AG20443 (cell line): ENCODE data around the gene IQCK.
"Not testable (repeated sequence)": the region's sequence is repeated elsewhere in the genome, so short reads cannot be mapped to it uniquely, and the experiment has no call there.

Experiments
- DNase-seq: peaks from one replicate; pipeline ENCODE4 v3.0.0; 2012; ENCODE audit warnings: low spot score, mixed read lengths

The IQCK gene, protein sequence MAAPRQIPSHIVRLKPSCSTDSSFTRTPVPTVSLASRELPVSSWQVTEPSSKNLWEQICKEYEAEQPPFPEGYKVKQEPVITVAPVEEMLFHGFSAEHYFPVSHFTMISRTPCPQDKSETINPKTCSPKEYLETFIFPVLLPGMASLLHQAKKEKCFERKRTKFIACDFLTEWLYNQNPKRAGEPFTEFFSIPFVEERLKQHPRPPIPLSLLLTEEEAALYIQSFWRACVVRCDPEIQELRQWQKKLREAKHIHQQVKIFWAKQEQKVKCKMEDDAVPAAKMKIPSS

DNA sequence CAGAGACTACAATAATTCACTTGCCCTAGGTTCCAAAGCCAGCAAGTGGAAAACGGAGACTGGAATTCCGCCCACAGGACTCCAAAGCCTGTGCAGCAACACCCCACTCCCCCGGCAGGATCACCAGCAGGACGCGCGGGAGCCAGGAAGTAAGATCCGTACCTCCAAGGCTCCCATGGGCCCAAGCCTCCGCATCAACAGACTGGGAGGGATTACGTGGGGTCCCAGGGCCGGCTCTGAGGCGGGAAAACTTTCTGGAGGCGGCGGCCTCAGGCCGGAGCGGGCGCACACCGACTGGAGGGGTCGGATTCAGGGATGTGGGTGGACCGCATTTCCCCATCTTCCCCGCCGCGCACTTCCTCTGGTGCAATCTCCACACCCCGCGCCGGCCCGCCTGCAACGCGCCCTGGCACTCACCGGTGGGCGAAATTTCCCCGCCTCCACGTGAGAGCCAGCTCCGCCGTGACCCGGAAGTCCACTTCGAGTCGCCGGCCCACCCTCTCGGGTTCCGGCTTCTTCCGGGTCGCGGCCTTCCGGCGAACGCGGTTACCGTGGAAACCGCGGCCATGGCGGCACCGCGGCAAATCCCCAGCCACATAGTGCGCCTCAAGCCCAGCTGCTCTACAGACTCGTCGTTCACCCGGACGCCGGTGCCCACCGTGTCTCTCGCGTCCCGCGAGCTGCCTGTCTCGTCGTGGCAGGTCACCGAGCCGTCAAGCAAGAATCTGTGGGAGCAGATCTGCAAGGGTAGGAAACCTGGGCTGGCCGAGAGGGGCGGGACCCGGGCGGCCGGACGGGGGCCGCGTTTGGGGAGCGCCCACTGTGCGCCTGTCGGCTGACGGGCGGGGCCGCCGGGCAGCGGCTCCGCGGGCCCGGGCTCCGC is at the start of gene IQCK, which contains the start of gene KNOP1:
Gene IQCK (plus strand): TSS at position 531 of the 883 bp plus-strand sequence. CDS start 36 bp downstream, at position 567.
Gene KNOP1 (minus strand): TSS at position 487 of the 883 bp plus-strand sequence. CDS start 3,192 bp downstream, outside the sequence.
- DNase-seq: peak; percentile 98

DNA sequence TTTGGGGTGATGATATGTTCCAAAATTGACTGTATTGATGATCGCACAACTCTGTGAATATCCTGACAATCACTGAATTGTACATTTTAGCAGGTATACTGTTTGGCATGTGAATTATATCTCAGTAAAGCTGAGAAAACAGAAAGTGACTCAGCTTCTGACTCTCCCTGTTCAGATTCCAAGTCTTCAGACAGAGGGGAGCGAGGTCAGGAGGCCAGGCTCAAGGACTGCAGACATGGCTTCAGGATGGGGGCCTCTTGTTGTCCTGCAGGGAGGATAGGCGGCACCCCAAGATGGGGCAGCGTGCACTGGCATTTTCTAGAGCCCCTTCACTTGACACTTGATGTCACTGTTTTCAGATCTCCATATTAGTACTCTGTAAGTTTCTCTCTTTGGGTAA is 45.7 kb upstream of the IQCK start:
- DNase-seq: no peak

DNA sequence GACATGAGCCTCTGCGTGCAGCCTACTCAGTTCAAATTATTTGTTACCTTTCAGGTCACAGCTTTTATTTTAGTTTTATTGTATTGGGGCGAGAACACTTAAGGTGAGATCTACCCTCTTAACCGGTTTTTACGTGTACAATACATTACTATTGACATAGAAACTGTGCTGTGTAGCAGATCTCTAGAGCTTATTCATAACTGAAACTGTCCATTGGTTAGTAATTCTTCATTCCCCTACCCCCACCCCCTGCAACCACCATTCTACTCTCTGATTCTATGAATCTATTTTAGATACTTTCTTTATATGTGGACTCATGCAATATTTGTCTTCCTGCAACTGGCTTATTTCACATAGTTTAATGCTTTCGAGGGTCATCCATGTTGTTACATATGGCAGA is 43.6 kb upstream of the IQCK start:
- DNase-seq: no peak

DNA sequence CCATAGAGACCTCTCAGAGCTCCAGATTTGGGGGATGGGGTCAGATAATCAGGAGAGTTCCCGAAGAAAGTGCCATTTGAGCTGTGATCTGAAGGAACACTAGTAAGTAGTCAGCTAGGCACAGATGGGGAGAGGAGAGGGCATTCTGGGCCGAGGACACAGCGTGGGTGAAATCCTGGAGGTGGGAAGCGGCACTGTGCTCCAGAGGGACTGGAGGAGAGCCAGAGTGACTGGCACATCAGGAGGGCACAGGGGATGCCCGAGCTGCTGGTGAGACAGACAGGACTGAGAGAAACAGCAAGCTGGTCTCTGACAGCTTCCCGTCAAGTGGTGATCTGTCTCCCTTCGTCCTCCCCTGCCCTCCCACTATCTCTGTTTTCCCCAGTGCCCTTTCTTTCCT is 40.7 kb upstream of the IQCK start:
- no peak for DNase-seq

DNA sequence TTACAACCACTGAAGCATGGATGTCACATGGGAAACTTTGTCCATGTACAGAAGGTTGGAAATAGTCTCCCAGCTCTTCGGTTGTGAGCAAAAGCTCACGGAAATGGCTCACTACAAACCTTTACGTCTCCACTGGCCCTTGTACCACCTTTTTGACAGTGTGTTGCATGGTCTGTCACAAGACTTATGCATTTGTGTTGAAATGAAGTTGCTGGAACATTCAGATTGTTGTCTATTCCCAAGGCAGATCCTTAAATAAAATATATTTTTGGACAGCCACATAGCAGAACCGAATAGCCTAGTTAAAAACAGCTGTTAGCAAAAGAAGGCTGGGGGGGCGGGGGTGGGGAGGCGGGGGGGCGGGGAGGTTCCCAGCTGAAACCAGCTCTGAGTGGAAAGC is 39.3 kb upstream of the IQCK start:
- DNase-seq: no peak

DNA sequence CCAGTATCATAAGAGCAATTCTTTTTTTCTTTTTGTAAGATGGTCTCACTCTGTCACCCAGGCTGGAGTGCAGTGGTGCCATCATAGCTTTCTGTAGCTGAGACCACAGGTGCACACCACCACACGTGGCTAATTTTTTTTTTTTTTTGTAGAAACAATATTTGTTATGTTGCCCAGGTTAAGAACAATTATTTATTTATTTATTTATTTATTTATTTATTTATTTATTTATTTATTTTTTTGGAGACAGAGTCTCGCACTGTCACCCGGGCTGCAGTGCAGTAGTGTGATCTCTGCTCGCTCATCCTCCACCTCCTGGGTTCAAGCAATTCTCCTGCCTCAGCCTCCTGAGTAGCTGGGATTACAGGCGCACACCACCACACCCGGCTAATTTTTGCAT is 38.8 kb upstream of the IQCK start:
- not testable (repeated sequence) for DNase-seq

DNA sequence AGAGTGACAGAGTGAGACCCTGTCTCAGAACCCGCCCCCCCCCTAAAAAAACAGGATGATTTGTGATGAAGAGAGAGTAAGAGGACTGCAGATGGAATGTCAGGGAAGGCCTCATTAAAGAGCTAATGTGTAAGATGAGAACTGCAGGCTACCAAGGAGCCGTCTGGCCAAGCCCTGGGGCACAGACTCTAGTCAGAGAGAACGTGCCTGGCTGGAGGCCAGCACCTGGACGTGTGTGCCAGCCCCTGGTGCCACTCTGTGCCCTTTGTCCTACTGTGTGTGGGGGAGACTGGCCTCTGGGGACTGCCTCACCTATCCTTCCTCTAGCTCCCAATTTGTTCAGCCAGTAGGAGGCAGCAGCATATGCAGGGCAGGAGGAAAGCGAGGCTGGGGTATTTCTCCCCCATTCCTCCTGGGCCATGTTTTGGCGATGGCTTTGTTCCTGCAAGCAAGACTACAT is 37.2 kb upstream of the IQCK start:
- DNase-seq: no peak

DNA sequence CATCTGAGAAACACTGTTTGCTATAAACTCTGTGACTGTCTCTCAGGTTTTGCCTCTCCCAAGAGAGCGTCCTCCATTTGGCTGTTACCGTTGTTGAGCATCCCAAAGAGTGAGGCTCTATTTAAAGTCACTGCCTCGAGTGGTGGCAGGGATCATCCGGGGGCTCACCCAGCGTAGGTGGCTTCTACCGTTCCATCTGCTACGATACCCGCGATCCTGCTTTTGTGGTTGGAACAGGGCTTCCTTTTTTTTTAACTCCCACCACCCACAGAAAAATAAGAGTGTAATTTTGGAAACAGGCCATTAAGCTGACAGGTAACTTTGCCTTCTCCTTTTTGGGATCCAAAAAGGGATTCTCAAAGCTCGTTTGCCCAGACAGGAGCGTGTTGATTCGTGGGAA is 36.4 kb upstream of the IQCK start:
- no peak for DNase-seq

DNA sequence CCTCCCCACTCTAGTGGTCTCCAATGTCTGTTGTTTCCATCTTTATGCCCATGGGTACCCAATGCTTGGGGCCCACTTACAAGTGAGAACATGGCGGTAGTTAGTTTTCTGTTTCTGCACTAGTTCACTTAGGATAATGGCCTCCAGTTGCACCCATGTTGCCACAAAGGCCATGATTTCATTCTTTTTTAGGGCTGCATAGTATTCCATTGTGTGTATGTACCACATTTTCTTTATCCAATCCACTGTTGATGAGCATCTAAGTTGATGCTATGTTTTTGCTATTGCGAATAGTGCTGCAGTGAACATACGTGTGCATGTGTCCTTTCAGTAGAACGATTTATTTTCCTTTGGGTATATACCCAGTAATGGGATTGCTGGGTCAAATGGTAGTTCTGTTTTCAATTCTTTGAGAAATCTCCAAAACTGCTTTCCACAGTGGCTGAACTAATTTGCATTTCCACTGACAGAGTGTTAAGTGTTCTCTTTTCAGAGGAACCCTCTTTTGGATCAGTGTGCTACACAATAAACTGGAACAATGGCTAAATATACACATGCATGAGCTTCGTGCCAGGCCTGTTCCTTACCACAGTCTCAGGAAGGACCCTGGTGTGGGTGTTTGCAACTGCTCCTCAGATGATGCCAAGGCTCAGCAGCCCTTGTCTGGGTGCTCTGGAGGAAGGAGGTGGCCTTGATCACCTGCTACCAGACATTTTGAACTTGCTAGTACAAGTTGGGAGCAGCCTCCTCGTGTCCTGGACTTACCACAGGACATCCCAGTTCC is 34.4 kb upstream of the IQCK start:
- no peak for DNase-seq

DNA sequence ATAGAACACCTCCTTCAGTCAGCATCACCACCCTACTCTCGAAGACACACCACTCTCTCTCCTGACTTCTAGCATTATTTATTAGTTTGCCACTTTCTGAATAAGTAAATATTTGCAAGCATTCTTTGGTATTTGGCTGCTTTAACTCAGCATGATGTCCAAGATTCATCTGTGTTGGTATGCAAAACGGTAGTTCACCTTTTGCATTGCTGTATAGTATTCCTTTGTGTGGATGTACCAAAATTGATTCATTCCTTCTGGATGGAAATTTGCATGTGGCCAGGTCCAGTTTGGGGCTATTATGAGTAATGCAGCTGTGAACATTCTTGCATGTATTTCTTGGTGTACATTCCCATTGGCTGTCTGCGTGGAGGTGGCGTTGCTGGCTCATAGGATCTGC is 32.9 kb upstream of the IQCK start:
- no peak for DNase-seq

DNA sequence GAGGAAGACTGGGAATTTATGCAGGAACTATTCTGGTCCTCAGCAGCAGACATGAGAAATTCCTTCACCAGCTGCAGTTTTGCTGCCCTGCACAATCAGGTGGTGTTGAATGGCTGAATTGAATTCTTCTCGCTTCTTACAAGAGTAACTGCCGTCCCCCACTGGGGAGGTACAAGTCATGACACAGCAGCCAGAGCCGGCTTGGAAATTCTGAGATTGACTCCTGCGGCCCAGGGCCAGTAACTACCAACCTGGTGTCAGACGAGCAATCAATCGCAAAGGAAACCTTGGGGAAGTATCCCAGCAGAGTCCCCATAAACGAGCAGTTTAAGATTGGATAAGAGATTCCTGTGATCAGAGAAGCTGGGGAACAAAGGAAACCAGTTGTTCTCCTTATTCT is 30.8 kb upstream of the IQCK start:
- DNase-seq: no peak

DNA sequence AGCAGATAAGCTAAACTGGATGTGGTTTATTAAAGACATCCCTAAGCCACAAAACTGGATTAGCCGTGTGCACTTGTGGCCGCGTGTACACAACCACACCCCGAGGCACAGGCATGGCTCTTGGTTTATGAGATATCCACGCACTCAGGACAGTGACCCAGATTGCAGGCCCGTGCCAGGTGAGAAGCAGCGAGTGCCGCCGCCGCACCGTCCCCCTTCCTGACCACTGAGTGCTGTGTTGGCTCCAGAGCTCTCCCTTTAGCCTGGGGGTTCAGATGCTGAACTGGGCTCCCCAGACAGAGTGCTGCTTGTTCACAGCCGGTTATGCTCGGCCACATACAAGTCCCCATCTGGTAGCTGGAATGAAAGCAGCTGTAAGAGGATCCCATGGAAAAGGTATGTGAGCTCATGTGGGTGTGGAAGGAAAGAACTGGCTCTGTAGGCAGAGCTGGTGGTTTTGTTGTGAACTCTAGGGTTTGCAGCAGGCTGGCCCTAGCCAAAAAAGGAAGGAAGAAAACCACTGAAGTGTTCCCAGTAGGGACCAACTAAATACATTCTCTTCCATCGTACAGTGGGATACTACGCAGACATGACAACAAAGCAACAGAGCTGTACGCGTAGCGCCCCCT is 29.6 kb upstream of the IQCK start:
- DNase-seq: no peak

DNA sequence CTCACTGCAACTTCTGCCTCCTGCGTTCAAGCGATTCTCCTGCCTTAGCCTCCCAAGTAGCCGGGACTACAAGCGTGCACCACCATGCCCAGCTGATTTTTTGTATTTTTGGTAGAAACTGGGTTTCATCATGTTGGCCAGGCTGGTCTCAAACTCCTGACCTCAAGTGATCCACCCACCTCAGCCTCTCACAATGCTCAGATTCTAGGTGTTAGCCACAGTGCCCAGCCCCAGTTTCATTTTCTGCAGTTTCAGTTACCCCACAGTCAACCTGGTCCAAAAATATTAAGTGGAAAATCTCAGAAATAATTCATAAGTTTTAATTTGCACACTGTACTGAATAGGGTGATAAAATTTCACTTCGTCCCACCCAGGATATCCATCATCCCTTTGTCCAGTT is 28.7 kb upstream of the IQCK start:
- no peak for DNase-seq

DNA sequence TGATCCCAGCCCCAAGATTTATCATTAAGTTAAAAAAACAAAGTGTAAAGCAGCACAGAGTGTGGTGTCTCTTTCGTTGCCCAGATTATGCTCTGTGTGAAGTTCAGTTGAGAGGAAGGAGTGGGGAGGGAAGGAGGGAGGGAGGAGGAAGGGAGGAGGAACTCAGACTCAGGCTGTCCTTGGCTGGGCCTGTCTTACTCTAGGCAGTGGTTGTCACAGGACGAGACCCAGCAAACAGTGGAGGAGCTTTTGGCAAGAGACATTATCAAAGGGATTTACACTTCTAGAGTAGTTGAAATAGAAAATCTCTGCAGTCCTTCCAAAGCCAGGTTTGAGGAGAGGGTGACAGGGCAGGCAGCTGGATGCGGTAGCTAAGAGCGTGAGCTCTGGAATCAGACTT is 27.9 kb upstream of the IQCK start:
- DNase-seq: no peak

DNA sequence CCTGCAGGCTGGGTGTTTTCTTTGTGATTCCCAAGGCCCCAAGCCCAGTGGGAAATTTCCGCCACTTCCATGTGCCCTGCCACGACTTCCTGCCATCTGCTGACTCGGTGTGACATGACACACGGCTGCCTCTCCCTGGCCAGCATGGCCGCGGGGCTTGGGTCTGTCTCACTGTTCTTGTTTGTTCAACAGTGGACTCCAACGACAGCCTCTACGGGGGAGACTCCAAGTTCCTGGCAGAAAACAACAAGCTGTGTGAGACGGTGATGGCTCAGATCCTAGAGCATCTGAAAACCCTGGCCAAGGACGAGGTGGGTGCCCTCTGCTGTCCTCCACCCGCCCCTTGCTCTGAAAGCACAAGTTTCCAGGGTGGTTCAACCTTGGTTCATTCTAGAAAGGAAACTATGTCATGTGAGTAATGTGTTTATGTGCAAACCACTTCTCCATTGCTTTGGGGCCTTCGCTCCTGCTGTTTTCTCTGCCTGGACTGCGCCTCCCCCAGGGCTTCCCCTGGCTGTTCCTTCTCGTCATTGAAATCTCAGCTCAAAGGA is 26.8 kb upstream of the IQCK start:
- DNase-seq: no peak

DNA sequence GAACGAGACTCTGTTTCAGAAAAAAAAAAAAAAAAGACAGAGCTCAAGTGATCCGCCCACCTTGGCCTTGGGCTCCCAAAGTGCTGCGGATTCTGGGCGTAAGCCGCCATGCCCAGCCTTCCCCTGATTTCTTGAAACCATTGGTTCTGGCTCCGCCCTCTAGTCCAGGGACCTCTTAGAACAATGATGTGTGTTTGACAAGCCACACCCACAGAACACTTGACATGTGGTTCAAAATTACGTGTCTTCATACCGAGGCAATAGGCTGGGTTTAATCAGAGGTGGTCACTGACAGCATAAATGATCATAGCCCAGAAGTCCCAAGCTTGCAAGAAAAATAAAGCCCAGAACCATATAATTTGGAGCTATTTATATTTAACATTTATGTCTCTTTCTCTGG is 23.1 kb upstream of the IQCK start:
- DNase-seq: no peak

DNA sequence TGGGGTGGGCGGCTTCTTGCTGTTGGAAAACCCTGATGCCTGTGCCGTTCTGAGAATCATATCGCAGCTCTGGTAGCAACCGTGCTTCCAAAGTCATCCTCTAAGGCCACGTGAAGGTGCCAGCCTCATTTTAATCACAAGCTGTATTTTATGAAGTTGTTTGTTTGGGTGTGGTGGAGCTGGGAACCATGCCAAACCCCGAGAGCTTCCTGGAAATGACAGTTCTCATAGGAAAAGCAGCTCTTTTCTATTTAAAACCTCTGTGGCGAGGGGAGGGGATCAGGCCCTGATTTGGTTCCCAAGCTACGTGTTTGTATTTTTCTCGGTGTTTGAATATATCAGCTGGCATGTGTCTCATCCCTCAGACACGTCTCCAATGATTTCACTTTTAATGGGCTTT is 21.7 kb upstream of the IQCK start:
- DNase-seq: peak; percentile 88

DNA sequence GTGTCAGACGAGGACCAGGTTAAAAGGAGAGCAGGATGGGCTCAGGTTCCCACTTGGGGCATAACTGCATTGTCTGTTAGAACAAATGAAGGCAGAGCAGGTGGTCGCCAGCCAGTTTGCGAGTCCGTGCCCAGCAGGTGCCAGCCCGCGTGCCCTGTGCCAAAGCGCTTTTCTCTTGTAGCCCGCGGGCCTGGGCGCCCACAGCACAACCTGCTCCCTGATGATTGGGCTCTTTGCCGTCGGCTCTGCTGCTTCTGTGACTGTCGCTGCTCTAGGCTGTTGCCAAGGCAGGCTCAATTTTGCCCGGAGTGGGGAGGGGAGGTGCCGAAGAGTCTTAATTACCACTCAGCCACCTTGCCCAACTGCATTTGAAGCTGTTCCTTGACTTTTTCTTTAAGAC is 21.1 kb upstream of the IQCK start:
- no peak for DNase-seq

DNA sequence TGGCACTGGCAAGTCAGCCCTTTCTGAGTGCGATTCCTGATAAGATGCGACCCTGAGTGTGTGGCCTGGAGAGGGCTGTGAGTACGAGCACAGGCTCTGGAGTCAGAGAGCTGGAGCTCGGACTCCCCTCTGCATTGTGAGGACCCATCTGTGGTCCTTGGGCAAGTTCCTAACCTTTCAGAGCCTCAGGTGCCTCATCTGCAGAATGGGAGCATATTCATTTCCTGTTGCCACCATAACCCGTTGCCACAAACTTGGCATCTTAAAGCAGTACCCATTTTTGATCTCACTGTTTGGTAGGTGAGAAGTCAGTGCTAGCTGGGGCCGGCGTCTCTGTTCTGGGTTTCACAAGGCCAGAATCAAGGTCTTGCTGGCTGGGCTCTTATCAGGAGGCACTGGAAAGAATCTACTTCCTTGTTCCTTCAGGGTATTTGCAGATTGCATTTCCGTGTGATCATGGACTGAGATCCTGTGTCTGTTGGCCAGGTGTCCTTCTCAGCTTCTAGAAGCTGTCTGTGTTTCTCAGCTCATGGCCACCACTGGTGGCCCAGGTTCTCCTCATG is 20.2 kb upstream of the IQCK start:
- DNase-seq: no peak

DNA sequence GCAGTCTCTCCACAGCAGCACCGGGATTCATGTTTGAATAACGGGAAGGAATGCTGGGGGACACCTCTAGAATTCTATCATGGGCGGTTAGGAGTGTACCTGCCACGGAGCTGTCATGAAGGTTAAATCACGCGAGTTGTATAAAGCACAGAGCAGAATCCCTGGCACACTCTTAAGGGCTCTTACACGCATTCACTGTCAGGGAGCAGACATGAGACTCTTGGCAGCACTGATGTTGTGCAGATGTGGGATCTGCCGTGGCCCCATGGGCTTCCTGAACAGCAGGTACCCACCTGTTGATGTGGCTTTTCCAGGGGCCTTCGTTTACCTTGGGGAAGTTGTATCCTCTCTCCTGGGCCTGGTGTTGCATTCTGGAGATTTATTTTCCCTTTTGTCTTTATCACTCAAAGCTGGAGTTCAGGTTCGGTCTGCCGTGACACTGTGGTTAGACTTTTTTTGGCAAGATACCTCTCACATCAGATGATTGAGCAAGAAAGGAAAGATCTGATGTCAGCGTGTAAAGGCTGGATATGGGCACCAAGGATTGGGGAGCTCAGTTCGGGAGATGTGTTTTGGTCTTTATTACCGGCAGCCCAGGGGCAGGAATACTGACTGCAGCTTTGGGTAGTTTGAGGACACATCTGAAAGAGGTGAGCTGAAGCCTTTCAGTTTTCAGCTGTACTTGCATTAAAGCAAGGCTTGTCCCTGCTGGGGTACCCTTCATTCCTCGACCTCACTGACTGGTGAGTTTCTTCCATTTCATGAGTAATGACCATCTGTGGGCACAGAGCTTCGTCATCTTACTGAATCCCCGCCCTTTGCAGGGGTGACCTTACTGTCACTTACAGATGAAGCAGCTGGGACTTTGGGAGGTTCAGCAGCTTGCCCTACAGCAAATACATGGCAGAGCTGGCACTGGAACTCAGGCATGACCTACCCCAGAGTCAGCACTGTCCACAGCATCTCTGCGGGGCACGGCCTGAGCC is 19.3 kb upstream of the IQCK start:
- DNase-seq: peak; percentile 79
